Myocyte (in vitro differentiated cells): ENCODE results near the gene RPS6KA6. TPM values are rescaled to one million over a fixed set of nuclear protein-coding genes. Genes with fewer than 3 reads are reported as not detected.

Experiments
- DNase-seq: peaks from one replicate; pipeline ENCODE4 v3.0.0-alpha.2; 2012; ENCODE audit warnings: low read depth
- total RNA-seq: library from RNA; depleted of rRNA; stranded (reverse); fragments of >200 nt; gene quantifications from 2 replicates; pipeline ENCODE4 v1.2.3, GENCODE V29; 2014

RPS6KA6 gene
- total RNA-seq, 1 donor from 2014 or later = 7.7 TPM

DNA sequence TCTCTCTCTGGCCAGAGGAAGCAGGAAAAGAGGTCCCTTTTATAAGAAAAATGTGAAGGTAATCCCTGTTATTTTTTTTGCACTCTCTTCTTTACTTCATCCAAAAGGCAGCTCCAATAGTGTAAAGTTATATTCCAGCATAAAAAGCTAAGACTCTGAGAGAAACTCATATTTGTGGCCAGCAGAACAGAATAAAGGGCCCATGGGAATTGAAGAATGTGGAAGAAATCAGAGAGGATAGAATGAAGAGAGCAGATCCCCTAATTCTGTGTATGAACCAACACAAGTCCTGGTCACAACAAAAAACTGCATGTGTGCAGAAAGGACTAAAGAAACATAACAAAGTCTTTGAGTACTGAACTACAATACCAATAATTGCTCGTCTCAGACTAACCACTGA, 22.3 kb downstream of the RPS6KA6 start:
- DNase-seq = peak; percentile 51

DNA sequence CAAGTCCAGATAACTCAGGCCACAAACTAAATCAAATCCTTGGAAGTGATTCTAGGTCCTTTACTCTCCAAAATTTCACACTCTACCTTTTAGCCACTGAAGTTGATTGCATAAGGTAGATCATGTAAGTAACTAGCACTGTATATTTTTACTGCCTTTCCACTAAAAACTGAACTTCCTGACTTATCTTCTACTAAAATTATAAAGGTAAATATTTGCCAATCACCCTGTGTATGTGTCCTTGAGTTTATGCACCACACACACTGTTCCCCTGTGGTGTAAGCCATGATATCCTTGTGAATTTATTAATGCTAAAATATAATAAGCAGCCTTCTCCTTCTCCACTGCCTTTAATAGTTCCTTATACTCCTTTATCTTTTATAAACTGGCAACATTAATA, 25.6 kb downstream of the RPS6KA6 start:
- no peak for DNase-seq

DNA sequence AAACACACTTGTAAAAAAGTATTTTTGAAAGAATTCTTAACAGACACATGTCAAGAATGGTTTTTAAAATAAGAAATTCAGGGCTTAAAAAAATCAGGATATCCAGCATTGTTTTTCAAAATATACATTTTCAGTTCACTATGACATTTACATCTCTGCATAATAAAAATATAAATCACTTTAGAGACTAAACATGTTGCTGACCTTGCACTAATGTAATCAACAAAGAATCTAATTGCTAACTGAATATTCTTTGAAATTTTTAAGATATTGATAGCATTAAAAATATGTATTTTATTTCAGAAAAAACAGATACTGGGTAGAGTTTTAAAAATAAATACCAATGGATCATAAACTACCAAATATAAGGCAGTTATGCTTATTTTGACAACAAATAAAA, 26.4 kb downstream of the RPS6KA6 start:
- no peak for DNase-seq

DNA sequence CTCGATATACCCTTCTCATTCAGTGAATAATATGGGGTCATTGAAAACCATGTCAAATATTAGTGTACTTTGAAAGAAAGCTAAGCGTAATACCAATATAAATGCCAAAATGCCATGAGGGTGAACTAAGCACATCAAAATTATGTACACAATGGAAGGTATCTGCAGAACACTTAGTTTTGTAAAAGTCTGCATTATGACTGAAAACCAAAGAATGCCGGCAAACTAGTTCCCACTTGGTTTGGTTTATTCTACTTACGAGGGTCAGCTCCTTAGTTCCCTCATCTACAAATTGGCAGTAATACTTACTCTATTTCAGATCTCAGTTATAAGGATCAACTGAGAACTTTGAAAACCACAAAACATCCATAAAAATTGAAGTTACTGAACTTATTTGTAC, 27.3 kb downstream of the RPS6KA6 start:
- no peak for DNase-seq

DNA sequence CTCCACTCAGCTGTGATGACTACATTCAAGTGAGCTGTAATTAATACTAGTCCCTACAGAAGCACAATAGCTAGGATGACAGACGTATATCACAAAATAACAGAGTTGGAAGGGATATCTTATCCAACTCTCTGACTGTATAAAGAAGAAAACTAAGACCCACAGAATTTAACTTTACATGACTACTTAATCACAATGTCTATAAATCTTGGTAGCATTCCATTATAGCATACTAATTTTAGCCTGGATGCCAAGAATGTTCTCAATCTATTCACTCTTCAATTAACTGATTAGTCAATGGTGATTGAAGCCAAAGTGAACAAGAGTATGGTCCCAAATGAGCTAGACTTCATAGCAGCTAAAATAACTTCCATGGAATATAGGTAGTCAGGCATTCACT, 31.2 kb downstream of the RPS6KA6 start:
- DNase-seq = no peak

DNA sequence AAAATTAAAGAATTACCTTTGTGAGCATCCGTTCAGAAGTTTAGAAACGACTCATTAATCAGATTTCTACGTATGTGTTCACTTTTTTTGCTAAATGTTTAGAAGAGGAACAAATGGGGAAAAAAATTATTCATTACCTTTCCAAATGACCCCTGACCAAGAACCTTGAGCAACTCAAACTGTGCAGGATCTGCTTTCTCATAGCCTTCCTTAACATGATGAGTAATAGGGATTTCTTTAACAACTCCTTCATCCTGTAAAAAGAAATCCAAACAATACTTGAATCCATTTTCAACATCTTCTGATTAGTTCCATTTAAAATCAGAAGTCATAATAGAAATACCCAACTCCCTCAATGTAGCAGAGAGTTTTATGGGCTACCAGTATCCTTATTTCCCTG, 32.1 kb downstream of the RPS6KA6 start:
- DNase-seq = no peak

DNA sequence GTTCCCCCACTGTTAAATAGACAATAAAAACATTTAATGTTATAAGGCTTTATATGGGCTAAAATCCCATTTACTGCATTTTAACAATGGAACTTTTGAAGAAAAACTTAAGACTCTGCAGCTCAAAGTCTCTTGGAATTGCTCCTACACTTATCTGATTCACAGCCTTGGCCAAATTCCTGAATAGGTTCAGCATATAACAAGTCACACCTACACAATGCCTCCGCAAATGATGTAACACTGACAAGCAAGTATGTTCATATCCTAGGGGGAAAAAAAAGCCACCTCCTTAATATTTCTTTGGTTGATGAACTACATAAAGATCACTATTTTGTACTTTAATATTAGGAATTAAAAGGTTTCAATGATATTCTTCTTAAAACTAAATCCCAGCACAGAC, 34.5 kb downstream of the RPS6KA6 start:
- DNase-seq = no peak

DNA sequence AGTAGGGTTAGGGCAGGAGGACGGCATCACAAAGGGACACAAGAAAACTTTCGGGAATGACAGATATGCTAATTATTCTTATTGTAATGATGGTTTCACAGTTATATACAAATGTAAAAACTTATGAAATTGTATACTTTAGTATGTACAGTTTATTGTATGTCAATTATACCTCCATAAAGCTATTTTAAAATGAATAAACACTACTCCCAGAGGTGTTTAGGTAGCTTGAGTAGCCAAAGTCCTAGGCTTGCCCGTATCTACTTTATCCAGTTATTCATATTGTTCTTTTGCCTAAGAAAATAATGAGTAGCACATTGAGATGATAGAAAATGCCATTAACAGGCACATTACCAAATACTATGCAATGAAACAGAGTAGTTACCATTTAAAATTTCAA, 43.0 kb downstream of the RPS6KA6 start:
- no peak for DNase-seq

DNA sequence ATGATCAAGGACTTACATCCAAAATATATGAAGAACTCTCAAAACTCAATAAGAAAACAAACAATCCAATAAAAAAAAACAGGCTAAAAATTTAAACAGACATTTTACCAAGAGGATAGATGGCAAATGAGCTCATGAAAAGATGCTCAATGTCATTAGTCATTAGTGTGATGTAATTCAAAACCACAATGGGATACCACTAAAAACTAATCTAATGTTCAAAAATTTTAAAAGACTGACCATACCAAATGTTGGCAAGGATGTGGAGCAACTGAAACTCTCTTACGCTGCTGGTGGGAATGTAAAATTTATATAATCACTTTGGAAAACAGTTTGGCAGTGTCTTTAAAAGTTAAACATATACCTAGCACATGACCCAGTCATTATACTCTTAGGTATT, 43.7 kb downstream of the RPS6KA6 start:
- DNase-seq = no peak

DNA sequence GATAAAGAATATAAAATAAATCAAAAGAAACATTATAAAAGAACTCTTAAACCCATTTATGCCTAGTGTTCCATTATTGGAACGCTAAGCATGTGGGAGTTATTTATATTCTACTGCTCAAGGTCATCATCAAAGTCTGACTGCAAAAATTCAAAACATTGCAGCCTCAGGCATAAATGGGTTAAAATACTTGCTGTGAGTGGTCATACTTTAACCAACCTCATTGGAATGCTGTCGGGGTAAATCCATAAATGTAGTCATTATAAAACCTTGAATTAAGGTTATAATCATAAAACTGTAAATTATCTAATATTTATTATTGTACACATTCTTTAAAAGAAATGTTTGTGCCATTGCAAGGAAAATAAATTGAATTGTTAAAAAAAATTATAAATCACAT, 55.0 kb downstream of the RPS6KA6 start:
- DNase-seq = no peak

DNA sequence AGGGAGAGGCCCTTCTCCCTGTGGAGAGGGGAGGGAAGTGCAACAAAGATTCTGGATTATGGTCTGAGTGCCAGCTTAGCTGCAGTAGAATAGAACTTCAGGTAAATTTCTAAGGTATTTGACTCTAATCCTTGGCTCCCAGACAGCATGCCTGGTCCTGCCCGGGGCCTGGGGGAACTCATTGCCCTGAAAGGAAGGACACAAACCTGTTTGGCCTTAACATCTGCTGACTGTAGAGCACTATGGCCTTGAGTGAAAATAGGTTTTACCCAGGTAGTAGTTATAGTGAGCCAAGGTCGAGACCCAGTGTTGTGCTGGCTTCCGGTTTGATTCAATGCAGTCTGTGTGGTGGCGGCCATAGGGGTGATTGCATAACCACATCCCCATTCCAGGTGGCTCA, 64.4 kb downstream of the RPS6KA6 start:
- DNase-seq = no peak

DNA sequence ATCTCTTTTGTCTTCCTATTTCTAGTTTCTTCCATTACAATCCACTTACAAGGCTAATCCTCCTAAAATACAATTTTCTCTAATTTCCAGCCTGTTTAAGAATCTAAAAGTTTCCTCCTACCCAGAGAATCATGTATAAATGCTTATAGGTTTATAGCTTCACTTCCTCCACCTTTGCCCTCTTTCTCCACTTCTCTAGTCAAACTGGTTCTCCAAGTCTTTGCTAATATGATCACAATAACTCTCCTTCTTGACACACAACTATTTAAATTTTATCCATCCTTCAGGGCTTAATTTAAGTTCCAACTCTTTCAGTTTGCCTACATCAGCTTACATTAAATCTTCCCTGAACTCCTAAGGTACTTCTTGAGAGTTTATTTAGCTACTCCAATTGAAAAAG, 69.2 kb downstream of the RPS6KA6 start:
- no peak for DNase-seq

DNA sequence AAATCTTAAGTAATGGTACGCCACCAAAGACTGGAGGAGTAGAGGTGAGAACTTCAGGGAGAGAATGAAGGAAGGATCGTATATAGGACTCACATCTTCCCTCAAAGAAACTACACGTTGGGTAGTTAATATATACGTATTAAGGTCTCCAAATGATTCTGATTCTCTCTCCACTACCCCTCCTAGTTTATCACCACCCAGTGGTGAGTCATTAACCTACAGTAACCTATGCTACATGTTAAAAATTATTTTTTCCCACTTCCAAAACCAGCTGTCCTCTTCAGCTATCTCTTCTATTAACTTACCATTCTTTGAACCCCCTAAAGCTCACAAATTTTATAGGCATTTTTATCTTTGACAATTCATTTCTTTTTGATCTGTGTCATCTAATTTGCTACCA, 69.7 kb downstream of the RPS6KA6 start:
- no peak for DNase-seq

DNA sequence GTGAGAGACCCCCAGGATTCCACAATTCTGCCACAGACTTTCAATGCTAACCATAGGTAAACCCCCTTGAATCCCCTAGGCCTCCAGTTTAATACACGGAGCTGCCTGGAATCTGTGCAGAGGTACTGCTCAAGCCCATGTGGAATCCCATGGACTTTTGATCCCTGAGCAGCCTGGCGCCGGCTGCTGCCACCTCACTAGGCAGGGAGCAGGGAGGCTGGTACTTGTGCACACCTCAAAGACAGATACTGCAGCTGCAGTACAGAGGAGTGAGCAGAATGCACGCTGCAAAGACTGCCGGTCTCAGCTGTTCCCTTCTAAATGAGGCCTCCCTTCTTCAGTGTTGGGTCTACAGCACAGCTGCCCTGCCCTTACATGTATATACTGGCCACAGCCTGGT, 79.4 kb downstream of the RPS6KA6 start:
- DNase-seq = peak; percentile 0

DNA sequence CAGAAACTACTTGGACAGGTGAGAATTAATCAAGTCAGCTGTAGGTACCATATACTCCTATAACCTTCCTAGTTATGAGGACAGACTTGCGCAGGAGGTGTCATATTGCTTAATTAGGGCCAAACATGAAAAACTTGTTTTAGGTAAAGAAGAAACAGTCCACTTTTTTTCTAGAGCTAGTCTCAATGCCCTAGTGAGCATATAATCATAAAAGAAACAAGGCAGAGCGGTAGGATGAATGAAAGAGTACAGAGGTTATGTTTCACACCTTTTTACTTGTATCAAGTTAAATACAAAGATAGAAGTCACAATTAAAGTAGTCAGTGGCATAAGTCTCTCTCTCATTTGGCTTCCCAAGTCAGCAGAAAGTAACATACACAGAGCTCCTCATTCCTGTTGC, 88.9 kb downstream of the RPS6KA6 start:
- DNase-seq = no peak

DNA sequence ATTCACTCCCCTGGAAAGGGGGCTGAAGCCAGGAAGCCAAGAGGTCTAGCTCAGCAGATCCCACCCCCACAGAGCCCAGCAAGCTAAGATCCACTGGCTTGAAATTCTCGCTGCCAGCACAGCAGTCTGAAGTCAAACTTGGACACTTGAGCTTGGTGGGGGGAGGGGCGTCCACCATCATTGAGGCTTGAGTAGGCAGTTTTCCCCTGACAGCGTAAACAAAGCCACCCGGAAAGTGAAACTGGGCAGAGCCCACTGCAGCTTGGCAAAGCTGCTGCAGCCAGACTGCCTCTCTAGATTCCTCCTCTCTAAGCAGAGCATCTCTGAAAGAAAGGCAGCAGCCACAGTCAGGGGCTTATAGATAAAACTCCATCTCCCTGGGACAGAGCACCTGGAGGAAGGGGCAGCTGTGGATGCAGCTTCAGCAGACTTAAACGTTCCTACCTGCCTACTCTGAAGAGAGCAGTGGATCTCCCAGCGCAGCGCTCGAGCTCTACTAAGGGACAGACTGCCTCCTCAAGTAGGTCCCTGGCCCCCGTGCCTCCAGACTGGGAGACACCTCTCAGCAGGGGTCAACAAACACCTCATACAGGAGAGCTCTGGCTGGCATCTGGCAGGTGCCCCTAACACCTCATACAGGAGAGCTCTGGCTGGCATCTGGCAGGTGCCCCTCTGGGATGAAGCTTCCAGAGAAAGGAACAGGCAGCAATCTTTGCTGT, 108.4 kb downstream of the RPS6KA6 start:
- DNase-seq = peak; percentile 21

DNA sequence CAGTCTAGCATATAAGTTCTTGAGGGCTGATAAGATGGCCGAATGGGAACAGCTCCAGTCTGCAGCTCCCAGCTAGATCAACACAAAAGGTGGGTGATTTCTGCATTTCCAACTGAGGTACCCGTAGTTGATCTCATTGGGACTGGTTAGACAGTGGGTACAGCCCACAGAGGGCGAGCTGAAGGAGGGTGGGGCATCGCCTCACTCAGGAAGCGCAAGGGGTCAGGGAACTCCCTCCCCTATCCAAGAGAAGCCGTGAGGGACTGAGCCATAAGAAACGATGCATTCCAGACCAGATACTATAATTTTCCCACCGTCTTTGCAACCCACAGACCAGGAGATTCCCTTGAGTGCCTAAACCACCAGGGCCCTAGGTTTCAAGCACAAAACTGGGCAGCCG, 109.0 kb downstream of the RPS6KA6 start:
- DNase-seq = peak; percentile 0

DNA sequence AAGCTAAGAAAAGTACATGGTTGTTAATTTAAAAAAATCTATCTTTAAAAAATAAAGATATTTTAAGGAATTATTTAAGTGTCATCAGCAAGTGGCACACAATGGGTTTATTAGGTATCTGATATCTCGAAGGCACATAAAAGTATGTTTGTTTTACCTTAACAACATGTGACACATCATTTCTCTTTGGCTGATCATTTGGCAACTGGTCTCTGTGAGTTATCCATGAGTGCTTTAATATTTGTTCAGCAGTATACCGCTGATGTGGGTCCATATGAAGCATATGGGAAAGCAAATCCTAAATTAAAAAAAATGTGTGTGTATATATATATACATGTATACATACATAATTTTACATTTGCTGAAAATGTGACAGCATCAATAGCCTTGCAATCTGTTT, 123.2 kb downstream of the RPS6KA6 start:
- DNase-seq = no peak

DNA sequence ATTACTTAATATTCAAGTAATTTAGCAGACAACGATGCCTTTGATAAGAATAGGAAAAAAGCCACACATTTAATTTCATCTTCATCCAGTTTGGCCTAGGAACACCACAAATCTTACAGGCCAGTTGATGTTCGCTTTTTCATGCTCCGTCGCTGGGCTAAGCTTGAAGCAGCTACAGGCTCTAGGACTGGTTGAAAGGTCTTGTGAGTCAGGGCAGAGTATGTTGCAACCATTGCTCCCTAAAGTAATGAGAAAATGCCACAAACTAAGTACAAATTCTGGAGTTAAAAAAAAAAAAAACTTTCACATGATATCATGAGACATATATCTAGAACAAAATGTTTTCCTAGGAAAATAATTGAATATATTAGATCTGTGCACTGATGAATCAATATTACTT, 123.8 kb downstream of the RPS6KA6 start:
- DNase-seq = no peak

DNA sequence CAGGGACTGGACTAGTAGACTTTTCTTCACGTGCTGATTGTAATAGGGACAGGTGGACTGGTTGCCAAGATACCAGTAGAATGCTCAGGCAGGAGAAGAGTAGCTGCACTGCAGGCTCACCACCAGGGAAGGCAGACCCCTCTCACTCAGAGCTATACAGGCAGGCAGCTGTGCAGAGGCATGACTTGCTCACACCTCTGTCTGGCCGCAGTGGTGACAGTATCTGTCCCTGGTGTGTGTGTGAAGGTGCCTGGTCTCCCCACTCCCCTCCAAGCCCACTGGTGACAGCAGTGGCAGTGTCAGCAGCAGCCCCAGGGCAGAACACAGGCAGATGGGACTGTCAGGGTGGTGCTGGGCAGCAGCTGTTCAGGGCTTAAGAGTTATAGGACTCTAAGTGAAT, 140.7 kb downstream of the RPS6KA6 start:
- peak; percentile 0 for DNase-seq

DNA sequence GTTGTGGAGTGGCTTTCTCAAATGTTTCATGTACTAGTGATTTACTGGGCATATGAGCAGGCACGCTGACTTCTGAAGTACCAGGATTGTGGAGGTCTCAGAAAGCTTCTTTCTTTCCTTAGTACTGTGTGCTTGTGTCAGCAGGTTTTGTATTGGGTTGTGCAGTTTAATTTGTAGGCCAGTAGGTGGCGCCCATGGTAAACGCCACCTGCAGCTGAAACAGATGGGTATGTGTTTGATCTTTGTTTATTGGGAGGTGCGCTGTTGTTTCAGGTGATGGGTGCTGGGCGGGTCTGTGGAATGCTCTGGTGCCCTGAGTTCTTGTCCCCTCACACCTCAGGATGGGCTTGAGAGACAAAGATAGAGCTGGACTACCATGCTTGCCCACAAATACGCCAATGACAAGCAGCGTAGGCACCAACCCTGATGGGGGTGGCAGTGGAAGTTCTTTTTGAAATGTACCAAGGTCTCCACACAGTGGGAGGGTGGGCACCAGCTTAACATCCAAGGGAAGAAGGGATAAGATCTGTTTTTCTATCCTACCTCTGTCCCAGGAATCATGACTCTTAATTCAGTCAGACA, 141.5 kb downstream of the RPS6KA6 start:
- peak; percentile 30 for DNase-seq

DNA sequence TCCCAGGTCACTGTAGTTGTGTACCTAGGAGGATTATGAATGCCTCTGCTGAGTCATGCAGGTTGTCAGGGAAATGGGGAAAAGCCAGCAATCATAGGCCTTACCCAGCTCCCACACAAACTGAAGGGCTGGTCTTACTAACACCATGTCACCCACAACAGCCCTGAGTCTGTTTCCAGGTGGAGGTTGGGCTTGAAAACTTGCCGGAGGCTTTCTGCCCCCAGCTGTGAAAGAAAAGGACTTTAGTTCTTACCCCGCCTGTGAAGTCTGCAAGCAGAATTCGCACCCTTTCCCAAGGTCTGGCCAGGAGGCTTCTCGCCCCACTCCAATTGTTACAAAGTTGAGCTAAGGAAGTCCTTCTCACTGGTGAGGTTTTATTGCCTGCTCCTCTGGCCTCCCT, 143.9 kb downstream of the RPS6KA6 start:
- no peak for DNase-seq
